GM12891 (cell line): ENCODE data around the gene RPL13.

Experiments
- POLR2A ChIP-seq: IDR thresholded peaks from 2 replicates; pipeline ENCODE4 v1.6.1; 2011; ENCODE audit warnings: low read depth, low read length, control low read depth
- POLR2AphosphoS5 ChIP-seq: IDR thresholded peaks from 2 replicates; pipeline ENCODE4 v1.6.1; 2011; ENCODE audit warnings: low read depth, low read length, control low read depth
- POU2F2 ChIP-seq: IDR thresholded peaks from 2 replicates; pipeline ENCODE4 v1.6.1; 2011; ENCODE audit warnings: low read depth, mild to moderate bottlenecking, control low read depth, low read length, moderate library complexity
- SPI1 ChIP-seq: IDR thresholded peaks from 2 replicates; pipeline ENCODE4 v1.6.1; 2011; ENCODE audit warnings: low read depth, low read length, control low read depth
- TAF1 ChIP-seq: IDR thresholded peaks from 2 replicates; pipeline ENCODE4 v1.6.1; 2011; ENCODE audit warnings: low read depth, low read length, control low read depth

DNA sequence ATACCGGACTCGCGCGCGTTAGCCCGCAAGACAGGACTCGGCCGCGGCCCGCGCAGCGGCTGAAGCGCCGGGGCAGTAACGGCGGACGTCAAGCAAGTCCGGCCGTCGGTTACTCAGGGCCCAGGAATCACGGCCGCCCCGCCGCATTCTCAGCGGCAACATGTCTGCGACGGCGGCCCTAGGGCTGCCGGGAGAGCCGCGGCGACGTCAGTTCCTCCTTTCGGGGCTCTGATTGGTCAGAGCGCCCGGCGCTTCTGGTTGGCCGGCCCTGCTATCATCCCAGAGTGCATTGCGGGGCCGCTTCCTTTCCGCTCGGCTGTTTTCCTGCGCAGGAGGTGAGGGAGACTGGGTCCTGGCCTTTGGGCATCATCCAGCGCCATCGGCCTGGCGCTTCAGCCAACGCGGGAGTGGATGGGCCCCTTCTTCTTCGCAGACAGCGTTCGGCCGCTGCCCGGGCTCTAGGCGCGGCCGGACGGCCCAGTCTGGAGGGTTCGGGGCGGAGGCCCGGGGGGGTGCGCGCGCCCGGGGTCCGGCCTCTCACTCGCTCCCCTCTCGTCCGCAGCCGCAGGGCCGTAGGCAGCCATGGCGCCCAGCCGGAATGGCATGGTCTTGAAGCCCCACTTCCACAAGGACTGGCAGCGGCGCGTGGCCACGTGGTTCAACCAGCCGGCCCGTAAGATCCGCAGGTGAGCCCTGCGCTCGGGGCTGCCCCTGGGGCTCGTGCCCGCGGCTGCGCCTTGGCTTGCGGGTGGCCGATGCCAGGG is at the start of gene RPL13:
- TF ChIP-seq POLR2A (peak; percentile 99), SPI1 (peak; percentile 65), POLR2AphosphoS5 (peak; percentile 99), TAF1 (peak; percentile 100), POU2F2 (peak; percentile 90)
